K562 (cell line): ENCODE measurements around the gene PIK3CD.

ENCODE experiments used
- NR2C1 ChIP-seq, 2 experiments: fragments of 450-650 bp; IDR thresholded peaks; 2 replicates each; pipeline ENCODE4 v1.6.1; 2017; ENCODE audit warnings: mild to moderate bottlenecking in 2 of 2, antibody characterized with exemption in 1 of 2, inconsistent platforms in 1 of 2, missing compliant biosample characterization in 1 of 2, missing genetic modification characterization in 1 of 2
- TF ChIP-seq, protein P1 (sequence below): IDR thresholded peaks from 3 replicates; pipeline ENCODE4 v1.6.1; 2011; ENCODE audit warnings: borderline replicate concordance, mild to moderate bottlenecking; ENCODE audit not compliant: insufficient read length, insufficient read depth

GRCh38 chr1:9724706-9725476, 73.4 kb downstream of the PIK3CD start:
- TF ChIP-seq, protein P1, sequence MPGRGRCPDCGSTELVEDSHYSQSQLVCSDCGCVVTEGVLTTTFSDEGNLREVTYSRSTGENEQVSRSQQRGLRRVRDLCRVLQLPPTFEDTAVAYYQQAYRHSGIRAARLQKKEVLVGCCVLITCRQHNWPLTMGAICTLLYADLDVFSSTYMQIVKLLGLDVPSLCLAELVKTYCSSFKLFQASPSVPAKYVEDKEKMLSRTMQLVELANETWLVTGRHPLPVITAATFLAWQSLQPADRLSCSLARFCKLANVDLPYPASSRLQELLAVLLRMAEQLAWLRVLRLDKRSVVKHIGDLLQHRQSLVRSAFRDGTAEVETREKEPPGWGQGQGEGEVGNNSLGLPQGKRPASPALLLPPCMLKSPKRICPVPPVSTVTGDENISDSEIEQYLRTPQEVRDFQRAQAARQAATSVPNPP: no peak
- no peak for TF ChIP-seq NR2C1 (IDR thresholded peaks at IDR 0.05)
- no peak for TF ChIP-seq NR2C1 (tag; IDR thresholded peaks at IDR 0.05)
